Measurements from ENCODE around the gene PYGL. TPM values are rescaled to one million over a fixed set of nuclear protein-coding genes. Genes with fewer than 3 reads are reported as not detected.

PYGL gene
- total and polyA plus RNA-seq, 10 donors, result 14.1 to 302 (median 101) TPM

GRCh38 chr14:50984036-50984710, 39.9 kb upstream of the PYGL start:
- WGBS, 5 donors, result 72 to 88% (median 82%) methylated on average over 2 of the region's 2 CpGs
- H3K36me3 ChIP-seq, result no peaks in the 10 kb centered on the region

GRCh38 chr14:50979941-50980850, 35.9 kb upstream of the PYGL start:
- H3K9me3 ChIP-seq, result no peaks in the 10 kb centered on the region
- H3K36me3 ChIP-seq, result no peaks in the 10 kb centered on the region
- DNase-seq, result no peak
- H3K27ac ChIP-seq, result no peak overlapping the region
- 55 to 77% (median 65%) methylated on average over 5 of the region's 5 CpGs for WGBS, 5 donors
- no peak overlapping the region for H3K4me3 ChIP-seq
- H3K4me1 ChIP-seq, result peaks cover 0 to 8% (median 0%) of the 10 kb centered on the region in 6 donors
- intact Hi-C loops (cut with DNase I; ENCODE audit: low total_unique reads), result no loop called here
- no peak for TF ChIP-seq CTCF (IDR thresholded peaks at IDR 0.05 in 8 of 11, conservative IDR thresholded peaks at IDR 0.05 in 3 of 11)
- no peak for TF ChIP-seq POLR2A (IDR thresholded peaks at IDR 0.05)
- TF ChIP-seq POLR2AphosphoS5 (IDR thresholded peaks at IDR 0.05), result no peak
- H3K27me3 ChIP-seq (replicated peaks in 1 of 7), result no peaks in the 10 kb centered on the region

More at GRCh38 chr14:50984036-50984710, 39.9 kb upstream of the PYGL start:
- intact Hi-C loops (cut with DNase I; ENCODE audit: low total_unique reads), result no loop called here
- Histone ChIP-seq H3K27me3 (replicated peaks in 1 of 7) (no peaks in the 10 kb centered on the region), H3K4me3 (no peak overlapping the region), H3K27ac (no peak overlapping the region), H3K9me3 (no peaks in the 10 kb centered on the region), H3K4me1 (no peaks in the 10 kb centered on the region)
- TF ChIP-seq POLR2AphosphoS5 (IDR thresholded peaks at IDR 0.05) (no peak), CTCF (IDR thresholded peaks at IDR 0.05 in 8 of 11, conservative IDR thresholded peaks at IDR 0.05 in 3 of 11) (no peak), POLR2A (IDR thresholded peaks at IDR 0.05) (no peak)
- DNase-seq, result no peak

- no peaks in the 10 kb centered on the region for H3K36me3 ChIP-seq
- TF ChIP-seq POLR2AphosphoS5 (IDR thresholded peaks at IDR 0.05) (no peak), POLR2A (IDR thresholded peaks at IDR 0.05) (no peak), CTCF (IDR thresholded peaks at IDR 0.05 in 8 of 11, conservative IDR thresholded peaks at IDR 0.05 in 3 of 11) (no peak)
- no peak overlapping the region for H3K4me3 ChIP-seq
- H3K27me3 ChIP-seq (replicated peaks in 1 of 7), result no peaks in the 10 kb centered on the region
- peaks cover 0 to 8% (median 0%) of the 10 kb centered on the region in 6 donors for H3K4me1 ChIP-seq
- no peak overlapping the region for H3K27ac ChIP-seq
- intact Hi-C loops (cut with DNase I; ENCODE audit: low total_unique reads), result no loop called here
- no peak for DNase-seq
- WGBS, 5 donors, result 76 to 85% (median 79%) methylated on average over 4 of the region's 4 CpGs
- H3K9me3 ChIP-seq, result no peaks in the 10 kb centered on the region
These were observed 34.6 kb upstream of the PYGL start for GRCh38 chr14:50978888-50979287.

- Histone ChIP-seq H3K4me1 (peaks cover 0 to 8% (median 0%) of the 10 kb centered on the region in 6 donors), H3K27ac (no peak overlapping the region), H3K27me3 (replicated peaks in 1 of 7) (no peaks in the 10 kb centered on the region), H3K9me3 (no peaks in the 10 kb centered on the region), H3K36me3 (no peaks in the 10 kb centered on the region), H3K4me3 (no peak overlapping the region)
- 79 to 96% (median 88%) methylated on average over 3 of the region's 3 CpGs for WGBS, 5 donors
- intact Hi-C loops (cut with DNase I; ENCODE audit: low total_unique reads), result no loop called here
- TF ChIP-seq POLR2A (IDR thresholded peaks at IDR 0.05), result no peak
- TF ChIP-seq POLR2AphosphoS5 (IDR thresholded peaks at IDR 0.05), result no peak
- TF ChIP-seq CTCF (IDR thresholded peaks at IDR 0.05 in 8 of 11, conservative IDR thresholded peaks at IDR 0.05 in 3 of 11), result no peak
- DNase-seq, result no peak
These were observed 34.2 kb upstream of the PYGL start for GRCh38 chr14:50978529-50978871.
